Endodermal cell (in vitro differentiated cells): ENCODE data around the gene SDC4. TPM values are rescaled to one million over a fixed set of nuclear protein-coding genes. Genes with fewer than 3 reads are reported as not detected.

Experiments used
- DNase-seq: peaks from one replicate; pipeline ENCODE4 v3.0.0-alpha.2; 2017
- H3K27ac ChIP-seq: 2 replicates; pipeline ENCODE4 v1.5.1; 2013; ENCODE audit warnings: mild to moderate bottlenecking, low read depth, low read length, moderate library complexity
- H3K27me3 ChIP-seq: 2 replicates; pipeline ENCODE4 v1.6.1; 2013; ENCODE audit warnings: mild to moderate bottlenecking, low read length, moderate library complexity; ENCODE audit not compliant: insufficient read depth, control insufficient read depth, poor library complexity, severe bottlenecking
- H3K36me3 ChIP-seq: 2 replicates; pipeline ENCODE4 v1.7.0; 2013; ENCODE audit warnings: mild to moderate bottlenecking, low read length, moderate library complexity; ENCODE audit not compliant: control insufficient read depth, insufficient read depth
- H3K4me1 ChIP-seq: one replicate; pipeline ENCODE4 v1.7.0; 2013; ENCODE audit warnings: low read length; ENCODE audit not compliant: control insufficient read depth, insufficient read depth
- H3K4me3 ChIP-seq: 2 replicates; pipeline ENCODE4 v1.5.1; 2013; ENCODE audit warnings: mild to moderate bottlenecking, low read length, moderate library complexity
- H3K9ac ChIP-seq: 2 replicates; pipeline ENCODE4 v1.6.1; 2013; ENCODE audit warnings: mild to moderate bottlenecking, low read length, moderate library complexity; ENCODE audit not compliant: poor library complexity, severe bottlenecking; ENCODE audit errors: extremely low read depth
- H3K9me3 ChIP-seq: 2 replicates; pipeline ENCODE4 v1.6.1; 2013; ENCODE audit warnings: mild to moderate bottlenecking, low read length, moderate library complexity; ENCODE audit not compliant: control insufficient read depth
- H3K27ac Mint-ChIP-seq: 2 replicates; pipeline ENCODE4 v1.8.0; 2020; ENCODE audit warnings: mixed read lengths
- H3K27me3 Mint-ChIP-seq: 2 replicates; pipeline ENCODE4 v1.8.0; 2021; ENCODE audit warnings: mild to moderate bottlenecking, mixed read lengths; ENCODE audit not compliant: insufficient read depth
- H3K36me3 Mint-ChIP-seq: 2 replicates; pipeline ENCODE4 v1.8.0; 2020; ENCODE audit warnings: low read depth, mixed read lengths
- H3K4me1 Mint-ChIP-seq: 2 replicates; pipeline ENCODE4 v1.8.0; 2020; ENCODE audit warnings: mixed read lengths
- H3K4me3 Mint-ChIP-seq: 2 replicates; pipeline ENCODE4 v1.8.0; 2020; ENCODE audit warnings: mild to moderate bottlenecking, moderate library complexity, mixed read lengths
- H3K9me3 Mint-ChIP-seq: 2 replicates; pipeline ENCODE4 v1.8.0; 2020; ENCODE audit warnings: mild to moderate bottlenecking, mixed read lengths
- CTCF ChIP-seq: fragments of 200-600 bp; sonication (generic); conservative IDR thresholded peaks from 2 replicates; pipeline ENCODE4 v1.5.0; 2021; ENCODE audit warnings: antibody characterized with exemption, mild to moderate bottlenecking
- WGBS, 2 experiments: methylation state at CpG; one replicate each; pipeline versions ENCODE4 v1.1.5 to v1.1.7; 2013; ENCODE audit warnings: missing lambda C conversion rate in 2 of 2, mixed read lengths in 1 of 2; ENCODE audit not compliant: insufficient coverage in 1 of 2, insufficient read length in 1 of 2; 5-methylcytosine and 5-hydroxymethylcytosine counted together
- total RNA-seq, 2 donors: library from RNA; stranded (reverse); fragmentation: NEBNext Ultra II Directional in 1 of 2; extraction: Animal tissue kit (Norgen Biotek cat#: 25700) in 1 of 2; gene quantifications; 2 replicates in 1 of 2; 3 replicates in 1 of 2; pipeline ENCODE4 v1.2.1, GENCODE V29; 2021

Gene SDC4
- total RNA-seq, 2 donors from 2014 or later: 78.0 to 118 TPM

DNA sequence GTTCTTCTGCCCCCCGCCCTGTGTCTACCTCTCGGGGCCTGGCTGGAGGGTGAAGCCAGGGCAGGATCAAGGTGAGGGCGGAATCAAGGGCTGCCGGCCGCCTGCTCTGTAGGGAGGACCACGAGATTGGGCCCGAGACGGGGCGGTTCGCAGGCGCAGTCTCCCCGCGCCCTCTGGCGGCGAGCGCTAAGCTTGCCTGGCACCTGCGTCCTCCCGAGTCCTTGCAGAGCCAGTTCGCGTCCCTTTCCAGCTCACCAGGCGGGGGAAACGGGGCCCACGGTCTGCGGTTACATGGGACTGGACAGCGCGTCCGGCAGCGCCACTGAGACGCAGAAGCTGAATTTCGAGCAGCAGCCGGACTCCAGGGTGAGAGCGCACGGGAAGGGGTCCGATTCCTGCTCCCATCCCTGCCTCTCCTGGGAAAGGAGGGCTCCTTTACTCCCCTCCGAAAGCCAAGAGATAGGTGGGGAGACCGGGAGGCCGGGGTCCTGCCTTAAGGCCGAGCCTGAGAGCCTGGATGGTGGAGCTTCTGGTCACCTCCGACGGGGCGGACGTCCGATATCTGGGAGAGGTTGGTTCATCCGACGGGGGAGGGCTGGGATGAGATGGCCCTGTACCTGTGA lies 36.5 kb downstream of the SDC4 start:
- Mint-ChIP-seq H3K4me3 (no peak overlapping the region), H3K9me3 (no peaks in the 10 kb centered on the region), H3K27me3 (peaks cover 37% of the 10 kb centered on the region), H3K4me1 (no peaks in the 10 kb centered on the region), H3K27ac (no peak overlapping the region), H3K36me3 (no peaks in the 10 kb centered on the region)
- no peaks in the 10 kb centered on the region for H3K36me3 ChIP-seq
- no peaks in the 10 kb centered on the region for H3K4me1 ChIP-seq
- H3K9ac ChIP-seq: no peak overlapping the region
- H3K4me3 ChIP-seq: no peak overlapping the region
- no peaks in the 10 kb centered on the region for H3K9me3 ChIP-seq
- H3K27ac ChIP-seq: no peak overlapping the region
- peak; percentile 94 for DNase-seq
- TF ChIP-seq CTCF: peak; percentile 96
- no peaks in the 10 kb centered on the region for H3K27me3 ChIP-seq
- WGBS, 2 experiments: 55 to 56% methylated on average over 41 to 45 of the region's 45 CpGs

DNA sequence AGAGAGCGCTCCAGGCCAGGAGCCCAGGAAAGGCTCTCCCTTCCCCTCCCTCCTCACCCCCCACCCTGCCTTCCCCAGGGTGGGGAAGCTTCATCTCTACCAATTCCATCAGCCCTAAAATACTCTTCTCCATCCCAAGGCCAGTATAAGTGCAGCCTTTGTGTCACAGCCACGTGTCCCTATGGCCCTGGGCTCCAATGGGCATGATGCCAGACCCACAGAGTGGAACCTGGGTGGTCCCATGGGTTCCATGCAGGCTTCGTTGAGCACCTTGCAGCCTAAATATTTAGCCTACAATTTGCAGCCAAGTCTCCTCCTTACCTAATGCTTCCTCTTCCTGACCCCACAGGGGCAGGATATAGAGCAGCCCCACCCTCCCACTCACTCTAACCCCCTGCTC lies 39.1 kb downstream of the SDC4 start:
- Histone ChIP-seq H3K27me3 (no peaks in the 10 kb centered on the region), H3K36me3 (no peaks in the 10 kb centered on the region), H3K27ac (no peak overlapping the region), H3K9me3 (no peaks in the 10 kb centered on the region), H3K4me1 (no peaks in the 10 kb centered on the region), H3K9ac (no peak overlapping the region), H3K4me3 (no peak overlapping the region)
- H3K27me3 Mint-ChIP-seq: peaks cover 48% of the 10 kb centered on the region
- peaks cover 5% of the 10 kb centered on the region for H3K4me1 Mint-ChIP-seq
- no peak for DNase-seq
- no peak overlapping the region for H3K4me3 Mint-ChIP-seq
- no peaks in the 10 kb centered on the region for H3K9me3 Mint-ChIP-seq
- TF ChIP-seq CTCF: no peak
- H3K36me3 Mint-ChIP-seq: no peaks in the 10 kb centered on the region
- H3K27ac Mint-ChIP-seq: no peak overlapping the region
- WGBS, 2 experiments: 83 to 87% methylated on average over 1 to 3 of the region's 3 CpGs

DNA sequence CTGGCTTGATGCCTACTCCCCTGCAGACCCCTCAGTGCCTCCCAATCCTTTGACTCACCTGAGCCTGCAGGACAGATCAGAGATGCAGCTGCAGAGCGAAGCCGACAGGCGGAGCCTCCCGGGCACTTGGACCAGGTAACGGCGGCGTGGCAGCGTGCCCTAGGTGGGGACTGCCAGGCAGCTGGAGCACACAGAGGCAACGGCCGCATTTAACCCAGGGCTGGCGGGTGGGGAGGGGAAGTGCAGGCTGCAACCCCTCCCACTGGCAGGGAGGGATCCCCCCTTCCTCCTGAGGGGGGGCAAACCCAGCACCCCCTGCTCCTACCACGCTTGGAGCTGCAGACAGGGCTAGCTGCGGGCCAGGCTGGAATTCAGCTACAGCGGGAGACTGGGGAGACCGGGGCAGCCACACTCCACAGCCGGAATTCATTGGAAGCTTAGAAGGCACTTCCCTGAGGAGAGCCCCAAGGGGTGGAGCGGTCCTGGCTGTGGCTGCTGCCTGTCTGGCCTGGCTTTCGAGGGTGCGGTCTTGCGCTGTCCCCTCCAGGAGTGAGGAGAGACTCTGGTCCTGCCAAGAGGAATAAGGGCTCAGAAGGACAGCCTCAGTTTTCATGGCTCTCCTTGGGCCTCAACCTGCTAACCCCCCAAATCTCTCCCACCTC lies 40.0 kb downstream of the SDC4 start, which contains the start of gene MATN4:
MATN4 (minus strand) TSS at position 183 of the 662 bp plus-strand sequence. CDS start 2,717 bp downstream, outside the sequence.
- no peaks in the 10 kb centered on the region for H3K36me3 Mint-ChIP-seq
- Histone ChIP-seq H3K27me3 (no peaks in the 10 kb centered on the region), H3K4me3 (no peak within 1 kb of the TSS), H3K4me1 (no peaks in the 10 kb centered on the region), H3K9ac (no peak within 1 kb of the TSS), H3K36me3 (no peaks in the 10 kb centered on the region), H3K9me3 (no peaks in the 10 kb centered on the region), H3K27ac (no peak within 1 kb of the TSS)
- no peak within 1 kb of the TSS for H3K4me3 Mint-ChIP-seq
- peaks cover 53% of the 10 kb centered on the region for H3K27me3 Mint-ChIP-seq
- no peaks in the 10 kb centered on the region for H3K9me3 Mint-ChIP-seq
- no peak within 1 kb of the TSS for H3K27ac Mint-ChIP-seq
- 89 to 92% methylated on average over 15 to 20 of the region's 20 CpGs for WGBS, 2 experiments
- DNase-seq: peak; percentile 76
- peak; percentile 33 for TF ChIP-seq CTCF
- peaks cover 5% of the 10 kb centered on the region for H3K4me1 Mint-ChIP-seq
